ENCODE results near the gene ZIC1. TPM values are rescaled to one million over a fixed set of nuclear protein-coding genes. Genes with fewer than 3 reads are reported as not detected.

ZIC1 gene
- not detected in 2 replicates for total RNA-seq (2016; rRNA removed; fragmentation: Illumina TruSeq; extraction: Trizol)
- not detected in 2 replicates for total RNA-seq (2016; cell fraction: cytosol; rRNA removed; fragmentation: Illumina TruSeq; extraction: Trizol; ENCODE audit: low read depth)
- not detected in 2 replicates for total RNA-seq (2016; cell fraction: insoluble cytoplasmic fraction; rRNA removed; fragmentation: Illumina TruSeq; extraction: Trizol)
- not detected in 2 replicates for total RNA-seq (2016; cell fraction: membrane; rRNA removed; fragmentation: Illumina TruSeq; extraction: Trizol)
- not detected in 2 replicates for total RNA-seq (2016; cell fraction: nucleus; rRNA removed; fragmentation: Illumina TruSeq; extraction: Trizol)
- polyA plus RNA-seq (2011; rRNA removed) = not detected in 2 replicates
- polyA plus RNA-seq (2011; cell fraction: cytosol; rRNA removed) = not detected in 2 replicates
- not detected in 2 replicates for polyA plus RNA-seq (2011; cell fraction: nucleus; rRNA removed)
- polyA plus RNA-seq (2012) = not detected in 2 replicates
- polyA plus RNA-seq (2016; cell fraction: cytosol; fragmentation: Illumina TruSeq; extraction: Trizol; ENCODE audit: low read depth) = not detected in 2 replicates
- not detected in 2 replicates for polyA plus RNA-seq (2016; cell fraction: insoluble cytoplasmic fraction; fragmentation: Illumina TruSeq; extraction: Trizol; ENCODE audit: low read depth)
- polyA plus RNA-seq (2016; cell fraction: membrane; fragmentation: Illumina TruSeq; extraction: Trizol; ENCODE audit: low read depth) = not detected in 2 replicates
- polyA plus RNA-seq (2016; cell fraction: nucleus; fragmentation: Illumina TruSeq; extraction: Trizol; ENCODE audit: insufficient read depth, low read depth) = not detected in 2 replicates
- polyA minus RNA-seq (2011; rRNA and poly(A)+ RNA removed; ENCODE audit: low replicate concordance) = not detected in 2 replicates
- not detected in 2 replicates for polyA minus RNA-seq (2011; cell fraction: cytosol; rRNA and poly(A)+ RNA removed)
- not detected in 2 replicates for polyA minus RNA-seq (2011; cell fraction: nucleus; rRNA and poly(A)+ RNA removed)
- Bru-seq, nascent RNA = not detected
- not detected for BruChase-seq, experiment 1, labeled RNA remaining after a 6-hour chase
- not detected for BruChase-seq, experiment 2, labeled RNA remaining after a 2-hour chase
- long read RNA-seq, experiment 1 = 0 reads
- long read RNA-seq, experiment 2 = 0 reads

DNA sequence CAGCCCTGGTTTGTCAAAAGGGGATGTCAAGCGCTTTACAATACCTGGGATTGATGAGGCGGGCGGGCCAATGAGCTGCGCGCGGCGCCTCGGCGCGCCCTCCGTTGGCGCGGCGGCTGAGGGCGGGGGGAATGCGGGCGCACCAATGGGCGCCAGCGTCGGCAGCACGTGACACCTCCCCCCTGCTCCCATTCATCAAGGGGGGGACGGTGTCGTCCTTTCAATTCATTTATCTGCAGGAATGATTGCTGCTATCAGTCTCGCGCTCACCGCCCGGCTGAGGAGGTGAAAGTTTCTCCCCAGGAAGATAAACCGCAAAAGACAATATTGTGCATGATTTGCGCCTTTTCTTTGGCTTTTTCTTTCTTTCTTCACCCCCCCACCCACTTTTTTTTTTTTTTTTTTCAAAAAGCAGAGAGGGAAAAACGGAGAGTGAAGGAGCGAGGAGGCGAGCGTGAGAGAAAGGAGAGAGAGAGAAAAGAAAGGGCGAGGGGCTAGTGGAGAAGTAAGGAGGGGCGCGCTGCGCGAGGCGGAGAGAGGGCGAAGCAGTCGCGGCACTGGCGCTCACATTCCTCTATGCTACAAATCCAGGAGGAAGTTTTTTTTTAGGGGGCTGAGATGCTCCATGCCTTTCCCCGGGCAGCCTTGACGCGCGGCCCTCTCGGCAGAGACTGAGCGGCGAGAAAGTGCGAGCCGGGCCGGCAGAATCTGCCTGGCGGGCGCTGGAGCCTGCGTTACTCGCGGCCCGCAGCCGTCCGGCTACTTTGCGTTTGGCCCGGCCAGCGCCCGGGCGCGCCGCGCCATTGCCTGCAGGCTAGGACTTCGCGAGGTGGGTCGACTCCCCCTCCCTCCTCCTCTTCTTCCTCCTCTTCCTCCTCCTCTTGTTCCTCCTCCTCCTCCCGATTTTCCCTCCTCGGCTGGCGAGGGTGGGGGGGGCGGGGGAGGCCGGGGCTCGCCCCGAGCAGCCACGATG lies at the start of gene ZIC1:
ZIC1 (plus strand) TSS at position 223 of the 973 bp plus-strand sequence; CDS start at position 971, 748 bp downstream.
- in situ Hi-C loops (cut with HindIII; ENCODE audit: extremely low pct_ligation_motif_present, low pct_unique_long_range_greater_than_20kb) (no loop called here), intact Hi-C loops (cut with micrococcal nuclease; ENCODE audit: unreplicated experiment) (no loop called here)
- TF ChIP-seq ZBTB3 (CRISPR knock-in tag; IDR thresholded peaks at IDR 0.05; ENCODE audit: borderline replicate concordance, low read depth) (no peak), ZNF660 (CRISPR knock-in tag; IDR thresholded peaks at IDR 0.05; ENCODE audit: borderline replicate concordance, low read depth) (no peak)
- POLR2A ChIA-PET = no interaction called here
- 77% methylated on average over 62 of the region's 80 CpGs for WGBS (ENCODE audit: low lambda C conversion rate)
- Histone ChIP-seq H2AFZ (ENCODE audit: low read length) (no peak within 1 kb of the TSS), H3K27me3 (ENCODE audit: control insufficient read depth in 1 of 2, insufficient read depth in 2 of 2, low read length in 2 of 2) (peaks cover 2 to 39% of the 10 kb centered on the region in 2 experiments; a peak in 4 of 5 replicates), H3K4me3 (replicated peaks in 1 of 3; ENCODE audit: insufficient read depth in 1 of 3, low read depth in 2 of 3, low read length in 3 of 3) (no peak within 1 kb of the TSS), H3K27ac (ENCODE audit: extremely low read length, insufficient read depth, low read length) (no peak within 1 kb of the TSS), H4K20me1 (ENCODE audit: insufficient read depth, low read length) (no peaks in the 10 kb centered on the region), H3K4me2 (ENCODE audit: low read depth, low read length) (no peak within 1 kb of the TSS), H3K9ac (ENCODE audit: insufficient read depth, low read depth, low read length) (no peak within 1 kb of the TSS), H3K4me1 (ENCODE audit: insufficient read depth, low read length) (no peaks in the 10 kb centered on the region), H3K79me2 (ENCODE audit: insufficient read depth, low read length) (no peaks in the 10 kb centered on the region), H3K36me3 (replicated peaks in 1 of 2; ENCODE audit: control insufficient read depth in 1 of 2, insufficient read depth in 2 of 2, low read length in 2 of 2) (no peaks in the 10 kb centered on the region), H3K9me3 (ENCODE audit: low read length) (no peaks in the 10 kb centered on the region)
- CTCF ChIA-PET (ENCODE audit: low intra/inter-chr PET ratio, low total read pairs) = no interaction called here
- no peak for ATAC-seq
- no peak for DNase-seq (ENCODE audit: low spot score)
- no peak for FAIRE-seq
- BruUV-seq (replicated peaks) = no TSS peak
